Type B pancreatic cell (in vitro differentiated cells): Measurements from ENCODE around the gene MFGE8. TPM values are rescaled to one million over a fixed set of nuclear protein-coding genes. Genes with fewer than 3 reads are reported as not detected.
A peak's percentile ranks its signal among the peaks of the same experiment; 100 is the strongest.

ENCODE experiments used
- DNase-seq: peaks from one replicate; pipeline ENCODE4 v3.0.0; 2021; ENCODE audit warnings: mixed read lengths; ENCODE audit not compliant: unreplicated experiment; ENCODE audit errors: extremely low spot score
- H3K27ac Mint-ChIP-seq: 2 replicates; pipeline ENCODE4 v1.8.0; 2021; ENCODE audit warnings: mild to moderate bottlenecking, mixed read lengths
- H3K27me3 Mint-ChIP-seq: 2 replicates; pipeline ENCODE4 v1.8.0; 2021; ENCODE audit warnings: mixed read lengths
- H3K36me3 Mint-ChIP-seq: 2 replicates; pipeline ENCODE4 v1.8.0; 2021; ENCODE audit warnings: mixed read lengths
- H3K4me1 Mint-ChIP-seq: one replicate; pipeline ENCODE4 v1.8.0; 2021; ENCODE audit warnings: mixed read lengths; ENCODE audit not compliant: unreplicated experiment
- H3K4me3 Mint-ChIP-seq: 2 replicates; pipeline ENCODE4 v1.8.0; 2021; ENCODE audit warnings: mild to moderate bottlenecking, mixed read lengths
- H3K9me3 Mint-ChIP-seq: 2 replicates; pipeline ENCODE4 v1.8.0; 2021; ENCODE audit warnings: mixed read lengths
- CTCF ChIP-seq: fragments of 200-600 bp; sonication (generic); conservative IDR thresholded peaks from 2 replicates; pipeline ENCODE4 v1.5.0; 2021; ENCODE audit warnings: antibody characterized with exemption, mild to moderate bottlenecking
- total RNA-seq: library from RNA; stranded (reverse); gene quantifications from 2 replicates; pipeline ENCODE4 v1.2.1, GENCODE V29; 2021; ENCODE audit warnings: low replicate concordance

The MFGE8 gene
- total RNA-seq, 1 donor from 2014 or later = 162 TPM

- Mint-ChIP-seq H3K27ac (no peak overlapping the region), H3K9me3 (no peaks in the 10 kb centered on the region), H3K36me3 (no peaks in the 10 kb centered on the region), H3K4me3 (no peak overlapping the region), H3K27me3 (peaks cover 4% of the 10 kb centered on the region), H3K4me1 (no peaks in the 10 kb centered on the region)
- DNase-seq = peak; percentile 44
- no peak for TF ChIP-seq CTCF
Measured at GRCh38 chr15:88858934-88859333, 54.2 kb downstream of the MFGE8 start.

GRCh38 chr15:88852476-88852875 lies 60.7 kb downstream of the MFGE8 start:
- Mint-ChIP-seq H3K4me3 (no peak overlapping the region), H3K4me1 (peaks cover 10% of the 10 kb centered on the region), H3K27ac (no peak overlapping the region), H3K27me3 (peaks cover 4% of the 10 kb centered on the region), H3K36me3 (no peaks in the 10 kb centered on the region), H3K9me3 (no peaks in the 10 kb centered on the region)
- no peak for TF ChIP-seq CTCF
- DNase-seq = no peak

- H3K4me1 Mint-ChIP-seq = peaks cover 11% of the 10 kb centered on the region
- no peak overlapping the region for H3K4me3 Mint-ChIP-seq
- H3K36me3 Mint-ChIP-seq = no peaks in the 10 kb centered on the region
- TF ChIP-seq CTCF = no peak
- H3K27ac Mint-ChIP-seq = no peak overlapping the region
- H3K9me3 Mint-ChIP-seq = no peaks in the 10 kb centered on the region
- DNase-seq = no peak
- peaks cover 6% of the 10 kb centered on the region for H3K27me3 Mint-ChIP-seq
Measured at GRCh38 chr15:88849376-88850072, 63.7 kb downstream of the MFGE8 start.

Other genes with a start within 250 kb of the MFGE8 start
- 0.05 and 6.9 TPM in 2 replicates for gene ACAN, start 109.9 kb downstream of the MFGE8 start, total RNA-seq
- gene HAPLN3, start 17.8 kb downstream of the MFGE8 start, total RNA-seq = 3.2 and 10.4 TPM in 2 replicates
- 55.4 and 63.9 TPM in 2 replicates for gene ABHD2, start 175.1 kb upstream of the MFGE8 start, total RNA-seq